Measurements from ENCODE around the gene LACTB.

The LACTB gene

GRCh38 chr15:63176302-63176701, 54.6 kb downstream of the LACTB start:
- no peak for TF ChIP-seq SPI1 (IDR thresholded peaks at IDR 0.05; ENCODE audit: borderline replicate concordance, low read depth)
- no peak for TF ChIP-seq POLR2AphosphoS5 (IDR thresholded peaks at IDR 0.05; ENCODE audit: low read depth)
- TF ChIP-seq, protein P1, sequence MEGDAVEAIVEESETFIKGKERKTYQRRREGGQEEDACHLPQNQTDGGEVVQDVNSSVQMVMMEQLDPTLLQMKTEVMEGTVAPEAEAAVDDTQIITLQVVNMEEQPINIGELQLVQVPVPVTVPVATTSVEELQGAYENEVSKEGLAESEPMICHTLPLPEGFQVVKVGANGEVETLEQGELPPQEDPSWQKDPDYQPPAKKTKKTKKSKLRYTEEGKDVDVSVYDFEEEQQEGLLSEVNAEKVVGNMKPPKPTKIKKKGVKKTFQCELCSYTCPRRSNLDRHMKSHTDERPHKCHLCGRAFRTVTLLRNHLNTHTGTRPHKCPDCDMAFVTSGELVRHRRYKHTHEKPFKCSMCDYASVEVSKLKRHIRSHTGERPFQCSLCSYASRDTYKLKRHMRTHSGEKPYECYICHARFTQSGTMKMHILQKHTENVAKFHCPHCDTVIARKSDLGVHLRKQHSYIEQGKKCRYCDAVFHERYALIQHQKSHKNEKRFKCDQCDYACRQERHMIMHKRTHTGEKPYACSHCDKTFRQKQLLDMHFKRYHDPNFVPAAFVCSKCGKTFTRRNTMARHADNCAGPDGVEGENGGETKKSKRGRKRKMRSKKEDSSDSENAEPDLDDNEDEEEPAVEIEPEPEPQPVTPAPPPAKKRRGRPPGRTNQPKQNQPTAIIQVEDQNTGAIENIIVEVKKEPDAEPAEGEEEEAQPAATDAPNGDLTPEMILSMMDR (IDR thresholded peaks at IDR 0.05; ENCODE audit: insufficient read depth, low read length): no peak
- no peak for TF ChIP-seq GABPA (IDR thresholded peaks at IDR 0.05; ENCODE audit: low read depth)
- TF ChIP-seq, protein P2, sequence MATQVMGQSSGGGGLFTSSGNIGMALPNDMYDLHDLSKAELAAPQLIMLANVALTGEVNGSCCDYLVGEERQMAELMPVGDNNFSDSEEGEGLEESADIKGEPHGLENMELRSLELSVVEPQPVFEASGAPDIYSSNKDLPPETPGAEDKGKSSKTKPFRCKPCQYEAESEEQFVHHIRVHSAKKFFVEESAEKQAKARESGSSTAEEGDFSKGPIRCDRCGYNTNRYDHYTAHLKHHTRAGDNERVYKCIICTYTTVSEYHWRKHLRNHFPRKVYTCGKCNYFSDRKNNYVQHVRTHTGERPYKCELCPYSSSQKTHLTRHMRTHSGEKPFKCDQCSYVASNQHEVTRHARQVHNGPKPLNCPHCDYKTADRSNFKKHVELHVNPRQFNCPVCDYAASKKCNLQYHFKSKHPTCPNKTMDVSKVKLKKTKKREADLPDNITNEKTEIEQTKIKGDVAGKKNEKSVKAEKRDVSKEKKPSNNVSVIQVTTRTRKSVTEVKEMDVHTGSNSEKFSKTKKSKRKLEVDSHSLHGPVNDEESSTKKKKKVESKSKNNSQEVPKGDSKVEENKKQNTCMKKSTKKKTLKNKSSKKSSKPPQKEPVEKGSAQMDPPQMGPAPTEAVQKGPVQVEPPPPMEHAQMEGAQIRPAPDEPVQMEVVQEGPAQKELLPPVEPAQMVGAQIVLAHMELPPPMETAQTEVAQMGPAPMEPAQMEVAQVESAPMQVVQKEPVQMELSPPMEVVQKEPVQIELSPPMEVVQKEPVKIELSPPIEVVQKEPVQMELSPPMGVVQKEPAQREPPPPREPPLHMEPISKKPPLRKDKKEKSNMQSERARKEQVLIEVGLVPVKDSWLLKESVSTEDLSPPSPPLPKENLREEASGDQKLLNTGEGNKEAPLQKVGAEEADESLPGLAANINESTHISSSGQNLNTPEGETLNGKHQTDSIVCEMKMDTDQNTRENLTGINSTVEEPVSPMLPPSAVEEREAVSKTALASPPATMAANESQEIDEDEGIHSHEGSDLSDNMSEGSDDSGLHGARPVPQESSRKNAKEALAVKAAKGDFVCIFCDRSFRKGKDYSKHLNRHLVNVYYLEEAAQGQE (IDR thresholded peaks at IDR 0.05; ENCODE audit: insufficient replicate concordance, low read depth): no peak

DNA sequence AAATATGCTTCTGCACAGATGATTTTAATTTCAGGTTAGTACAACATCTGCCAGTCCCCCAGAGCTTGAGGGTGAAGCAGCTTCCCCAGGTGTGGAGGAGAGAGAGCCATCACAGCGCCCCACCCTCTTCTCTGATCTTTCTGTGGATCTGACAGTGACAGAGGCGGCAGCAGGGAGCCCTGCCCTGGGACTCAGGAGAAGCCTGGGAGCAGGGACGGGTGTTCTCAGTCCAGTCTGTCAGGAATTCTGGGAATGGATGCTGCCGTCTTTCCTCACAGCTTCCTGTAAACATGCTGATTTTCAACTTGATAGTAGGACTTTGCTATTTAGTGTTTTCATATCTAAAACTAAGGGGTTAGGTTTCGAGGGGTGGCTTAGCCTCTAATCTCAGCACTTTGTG, 56.4 kb downstream of the LACTB start:
- DNase-seq (ENCODE audit: low read depth in 1 of 2, low spot score in 1 of 2): no peak
- no peak overlapping the region for H3K4me3 ChIP-seq (replicated peaks; ENCODE audit: insufficient read depth, low read length)
- TF ChIP-seq, protein P2 (IDR thresholded peaks at IDR 0.05; ENCODE audit: insufficient replicate concordance, low read depth): no peak
- no peak for TF ChIP-seq POLR2AphosphoS5 (IDR thresholded peaks at IDR 0.05; ENCODE audit: low read depth)
- TF ChIP-seq, protein P1 (IDR thresholded peaks at IDR 0.05; ENCODE audit: insufficient read depth, low read length): no peak
- no peak for TF ChIP-seq GABPA (IDR thresholded peaks at IDR 0.05; ENCODE audit: low read depth)
- no peak for TF ChIP-seq SPI1 (IDR thresholded peaks at IDR 0.05; ENCODE audit: borderline replicate concordance, low read depth)
- H3K27ac ChIP-seq (replicated peaks): no peak overlapping the region
- no peaks in the 10 kb centered on the region for H3K27me3 ChIP-seq (ENCODE audit: insufficient read depth, poor library complexity, severe bottlenecking)

More at GRCh38 chr15:63176302-63176701, 54.6 kb downstream of the LACTB start:
- no peak for DNase-seq (ENCODE audit: low read depth in 1 of 2, low spot score in 1 of 2)
- no peak overlapping the region for H3K4me3 ChIP-seq (replicated peaks; ENCODE audit: insufficient read depth, low read length)
- no peak overlapping the region for H3K27ac ChIP-seq (replicated peaks)
- H3K27me3 ChIP-seq (ENCODE audit: insufficient read depth, poor library complexity, severe bottlenecking): no peaks in the 10 kb centered on the region

DNA sequence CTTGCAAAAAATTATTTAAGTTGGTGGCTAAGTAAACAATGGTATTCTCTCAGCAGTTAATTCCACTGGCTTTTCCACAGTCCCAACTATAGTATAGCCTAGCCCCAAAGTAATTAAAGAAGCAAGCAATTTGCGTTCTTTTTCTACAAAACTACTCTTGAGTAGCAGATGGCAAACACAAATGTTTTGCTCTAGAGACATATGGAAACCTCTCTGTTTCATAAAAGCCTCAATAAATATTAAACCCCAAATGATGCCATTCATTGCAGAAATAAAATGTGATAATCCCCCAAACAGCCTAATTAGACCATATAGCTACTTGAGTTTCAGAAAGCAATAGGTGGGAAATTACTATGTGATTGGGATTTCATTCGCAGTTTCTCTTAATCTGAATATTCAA, 59.1 kb downstream of the LACTB start:
- DNase-seq (ENCODE audit: low read depth in 1 of 2, low spot score in 1 of 2): no peak
- no peak for TF ChIP-seq GABPA (IDR thresholded peaks at IDR 0.05; ENCODE audit: low read depth)
- TF ChIP-seq, protein P2 (IDR thresholded peaks at IDR 0.05; ENCODE audit: insufficient replicate concordance, low read depth): no peak
- no peak for TF ChIP-seq SPI1 (IDR thresholded peaks at IDR 0.05; ENCODE audit: borderline replicate concordance, low read depth)
- TF ChIP-seq POLR2AphosphoS5 (IDR thresholded peaks at IDR 0.05; ENCODE audit: low read depth): no peak
- TF ChIP-seq, protein P1 (IDR thresholded peaks at IDR 0.05; ENCODE audit: insufficient read depth, low read length): no peak
- Histone ChIP-seq H3K27me3 (ENCODE audit: insufficient read depth, poor library complexity, severe bottlenecking) (no peaks in the 10 kb centered on the region), H3K4me3 (replicated peaks; ENCODE audit: insufficient read depth, low read length) (no peak overlapping the region), H3K27ac (replicated peaks) (no peak overlapping the region)

All from HL-60 (cell line).